HG03066 (cell line): ENCODE data around the gene ZNF503.

Experiments
- ATAC-seq: cut with Tn5 transposase; IDR thresholded peaks from one replicate; pipeline ENCODE4 v1.9.1; 2021; ENCODE audit warnings: low read depth; ENCODE audit not compliant: unreplicated experiment

ZNF503 gene

DNA sequence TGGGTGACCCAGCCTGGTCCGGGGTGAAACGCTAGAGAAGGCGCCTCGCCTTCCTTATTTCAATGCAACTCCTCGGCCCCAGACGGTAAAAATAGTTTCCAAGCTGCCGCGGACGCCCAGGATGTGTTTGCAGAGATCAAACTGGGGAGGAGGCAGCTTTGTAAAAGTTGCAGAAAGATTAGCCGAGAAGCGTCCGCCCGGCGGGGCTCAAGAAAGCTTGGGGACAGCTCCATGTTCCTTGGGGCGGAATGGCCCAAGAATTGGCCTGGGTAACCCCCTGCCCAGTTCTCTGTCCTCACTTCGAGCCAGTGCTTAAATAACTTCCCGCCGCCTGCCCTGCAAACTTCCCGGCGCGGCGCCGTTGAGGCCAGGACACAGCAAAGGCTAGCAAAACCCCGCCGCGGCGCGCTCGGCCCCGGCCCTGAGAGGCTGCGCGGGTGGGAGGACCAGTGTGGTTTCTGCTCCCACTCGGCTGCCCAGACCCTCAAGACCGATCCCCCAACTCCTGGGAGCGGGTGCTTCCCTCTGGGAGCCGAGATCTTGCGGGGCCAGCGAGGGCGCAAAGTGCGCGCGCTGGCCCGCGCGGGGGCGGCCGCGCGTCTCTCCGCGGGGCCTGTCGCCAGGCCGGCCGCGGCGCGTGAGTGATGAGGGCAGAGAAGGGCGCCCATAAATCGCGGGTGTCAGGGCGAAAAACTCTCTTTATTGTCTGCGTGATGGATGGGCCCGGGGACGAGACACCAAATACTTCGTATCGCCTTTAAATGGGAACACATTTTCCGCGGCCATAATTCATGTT is 6.3 kb upstream of the ZNF503 start:
- ATAC-seq: no peak

DNA sequence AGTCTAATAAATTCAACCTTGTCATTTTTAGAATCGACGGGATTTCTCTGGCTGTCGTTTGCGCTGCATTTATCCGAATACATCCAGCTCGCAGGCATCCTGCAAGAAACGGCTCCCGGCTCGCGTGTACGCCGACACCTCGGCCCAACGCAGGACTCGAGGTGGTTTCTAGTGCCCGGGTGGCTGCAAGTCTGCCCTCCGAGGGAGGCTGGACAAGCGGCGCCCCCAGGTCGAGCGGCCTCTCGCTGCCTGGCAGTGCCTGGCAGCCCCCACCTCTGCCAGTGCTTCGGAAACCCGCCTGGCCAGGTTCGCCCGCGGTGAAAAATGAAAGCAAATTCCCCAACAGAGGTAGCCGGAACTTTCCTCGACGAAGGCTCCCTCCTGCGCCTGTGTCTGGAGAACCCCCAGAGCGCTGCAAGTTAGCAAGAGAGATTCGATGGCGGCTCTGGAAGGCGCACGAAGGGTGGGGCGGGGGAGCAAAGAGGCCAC is 5.7 kb upstream of the ZNF503 start:
- no peak for ATAC-seq

DNA sequence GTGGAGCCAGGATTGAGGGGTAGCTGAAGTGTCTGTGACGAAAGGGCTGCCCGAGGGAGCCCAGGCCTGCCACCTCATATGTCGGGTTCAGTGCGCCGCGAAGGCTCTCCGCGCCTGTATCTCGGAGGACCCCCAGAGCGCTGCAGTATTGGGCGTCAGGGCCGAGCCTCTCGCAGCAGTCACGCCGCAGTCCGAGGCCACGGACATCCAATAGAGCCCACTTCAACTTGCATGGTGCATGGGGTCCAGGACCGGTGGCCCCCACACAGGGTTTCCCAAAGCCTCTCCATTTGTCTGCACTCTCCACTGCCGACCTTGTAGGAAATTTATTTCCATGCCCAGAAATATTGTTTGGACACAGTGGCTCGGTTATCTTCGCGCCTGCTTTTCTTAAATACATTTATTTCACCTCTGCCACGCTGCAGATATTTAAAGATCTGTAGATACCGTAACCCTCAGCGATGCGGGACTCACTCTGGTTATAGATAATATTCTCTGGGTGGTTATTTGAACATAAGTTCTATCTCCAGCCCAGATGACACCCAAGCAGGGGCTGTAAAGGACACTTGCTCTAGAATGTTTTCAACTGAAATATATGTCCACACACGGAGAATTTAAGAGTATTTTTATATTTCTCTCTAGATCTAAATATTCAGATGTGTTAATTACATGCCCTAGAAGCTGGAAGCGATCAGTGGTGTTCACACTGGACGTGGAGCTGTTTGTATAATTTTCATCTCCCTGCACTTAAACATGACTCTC is 5.1 kb upstream of the ZNF503 start:
- ATAC-seq: no peak

DNA sequence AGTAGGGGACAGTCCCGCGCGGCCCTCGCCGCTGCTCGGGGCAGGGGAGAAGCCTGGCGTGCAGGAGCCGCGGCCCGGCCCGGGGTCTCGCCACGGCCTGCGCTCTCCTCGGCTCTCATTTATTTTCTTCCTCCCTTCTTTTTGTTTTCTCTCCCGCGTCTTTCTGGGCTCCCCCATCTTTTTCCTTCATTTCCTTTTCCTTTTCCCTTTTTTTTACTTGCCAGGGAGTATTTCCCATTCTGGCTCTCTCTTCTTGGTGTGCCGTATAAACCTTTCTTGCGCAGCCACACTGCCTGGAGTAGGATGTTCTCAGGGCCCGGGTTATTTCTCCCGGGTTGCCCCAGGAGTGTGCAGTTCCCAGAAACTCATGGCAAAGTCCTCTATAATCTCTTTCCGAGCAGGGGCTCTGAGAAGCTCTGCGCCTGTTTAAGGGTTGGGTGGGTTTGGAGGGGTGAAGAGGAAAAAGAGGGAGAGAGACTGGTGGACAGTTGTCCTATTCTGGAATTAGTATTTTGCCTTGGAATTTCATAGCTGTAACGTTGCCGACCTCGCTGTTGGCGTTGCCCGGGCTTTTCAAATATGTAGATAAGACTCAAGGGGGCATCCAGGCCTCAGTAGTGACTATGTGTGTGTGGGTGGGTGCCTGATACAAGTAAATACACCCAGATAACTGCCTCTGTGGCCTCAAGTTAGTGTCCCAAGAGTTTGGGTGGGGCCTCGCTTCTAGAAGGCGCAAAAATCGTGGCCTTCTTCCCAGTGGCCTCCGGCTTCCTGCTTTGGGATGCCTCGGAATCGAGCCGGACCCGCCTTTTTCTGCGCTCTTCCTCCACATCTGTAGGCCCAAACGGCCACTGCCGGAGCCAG is 4.3 kb upstream of the ZNF503 start:
- ATAC-seq: no peak

DNA sequence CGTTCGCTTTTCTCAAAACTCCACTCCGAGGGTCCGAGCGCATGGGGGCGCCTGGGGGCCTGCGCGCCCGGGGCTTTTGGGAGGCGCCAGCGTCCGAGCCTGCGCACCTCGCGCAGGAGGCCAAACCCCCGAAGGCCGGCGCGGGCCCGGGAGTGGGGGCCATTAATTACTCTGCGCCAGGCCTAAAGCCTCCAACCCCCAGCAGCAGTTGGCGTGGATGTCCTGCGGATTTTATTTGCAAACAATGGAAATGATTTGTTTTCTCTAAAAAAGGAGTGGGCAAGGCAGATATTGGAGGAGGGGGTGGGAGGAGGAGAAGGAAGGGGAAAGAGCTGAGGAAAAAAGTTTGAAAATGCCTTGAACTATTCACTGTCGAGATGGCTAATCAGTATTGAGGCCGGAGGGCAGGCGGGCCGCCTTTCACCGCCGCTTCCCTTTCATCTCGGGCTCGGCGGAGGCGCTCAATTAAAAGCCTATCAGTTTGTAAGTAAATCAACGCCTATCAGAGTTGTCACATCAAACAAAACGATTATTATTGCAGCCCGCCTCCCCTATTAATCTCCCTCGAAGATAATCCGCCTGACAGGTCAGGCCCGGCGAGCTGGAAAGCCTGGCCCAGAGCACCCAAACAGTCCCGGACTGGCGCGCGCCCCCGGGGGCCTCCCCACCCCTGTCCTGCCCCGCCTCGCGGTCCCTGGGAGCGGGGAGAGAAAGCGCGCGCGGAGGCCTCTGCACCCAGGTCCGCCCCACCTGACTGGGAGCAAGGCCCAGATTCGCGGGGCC is 3.4 kb upstream of the ZNF503 start:
- ATAC-seq: no peak

DNA sequence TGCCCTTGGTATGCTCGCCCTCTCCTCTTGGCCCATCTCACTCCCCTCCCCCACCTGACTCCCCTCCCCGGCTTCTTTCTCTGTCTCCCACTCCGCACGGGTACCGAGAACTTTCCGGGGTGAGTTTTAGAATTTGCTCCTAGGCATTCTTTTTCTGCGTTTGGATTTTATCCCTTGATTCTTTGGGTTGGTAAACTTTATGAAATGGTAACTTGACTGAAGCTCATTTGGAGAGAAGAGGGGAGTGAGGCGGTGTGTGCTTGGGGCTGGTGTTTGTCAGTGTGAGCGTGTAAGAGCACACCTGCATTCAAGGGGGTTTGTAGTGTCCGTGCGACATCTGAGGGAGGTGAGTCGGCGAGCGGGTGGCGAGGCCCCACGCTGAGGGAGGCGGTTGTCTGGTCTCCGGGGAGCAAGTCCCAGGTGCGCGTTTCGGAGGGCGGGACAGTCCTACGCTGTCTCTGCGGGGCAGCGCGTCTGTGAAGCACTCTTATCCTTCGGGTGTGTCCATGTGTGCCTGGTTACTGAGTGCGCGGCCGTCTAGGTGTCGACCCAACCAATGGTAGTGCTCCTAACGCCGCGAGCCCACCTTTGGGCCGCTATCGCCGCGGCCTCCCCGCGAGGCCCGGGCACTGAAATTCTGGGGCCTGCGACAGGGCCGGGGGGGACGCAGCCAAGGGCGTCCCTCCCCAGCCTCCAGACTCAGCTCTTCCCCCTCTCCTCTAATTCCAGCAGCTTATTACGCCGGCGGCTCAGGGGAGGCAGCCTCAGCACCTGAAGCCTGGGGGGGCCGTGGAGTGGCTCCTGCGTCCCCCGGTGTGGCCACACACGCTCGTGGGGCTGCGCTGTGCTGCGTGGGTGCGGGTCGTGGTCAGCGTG is 2.6 kb upstream of the ZNF503 start:
- ATAC-seq: no peak

DNA sequence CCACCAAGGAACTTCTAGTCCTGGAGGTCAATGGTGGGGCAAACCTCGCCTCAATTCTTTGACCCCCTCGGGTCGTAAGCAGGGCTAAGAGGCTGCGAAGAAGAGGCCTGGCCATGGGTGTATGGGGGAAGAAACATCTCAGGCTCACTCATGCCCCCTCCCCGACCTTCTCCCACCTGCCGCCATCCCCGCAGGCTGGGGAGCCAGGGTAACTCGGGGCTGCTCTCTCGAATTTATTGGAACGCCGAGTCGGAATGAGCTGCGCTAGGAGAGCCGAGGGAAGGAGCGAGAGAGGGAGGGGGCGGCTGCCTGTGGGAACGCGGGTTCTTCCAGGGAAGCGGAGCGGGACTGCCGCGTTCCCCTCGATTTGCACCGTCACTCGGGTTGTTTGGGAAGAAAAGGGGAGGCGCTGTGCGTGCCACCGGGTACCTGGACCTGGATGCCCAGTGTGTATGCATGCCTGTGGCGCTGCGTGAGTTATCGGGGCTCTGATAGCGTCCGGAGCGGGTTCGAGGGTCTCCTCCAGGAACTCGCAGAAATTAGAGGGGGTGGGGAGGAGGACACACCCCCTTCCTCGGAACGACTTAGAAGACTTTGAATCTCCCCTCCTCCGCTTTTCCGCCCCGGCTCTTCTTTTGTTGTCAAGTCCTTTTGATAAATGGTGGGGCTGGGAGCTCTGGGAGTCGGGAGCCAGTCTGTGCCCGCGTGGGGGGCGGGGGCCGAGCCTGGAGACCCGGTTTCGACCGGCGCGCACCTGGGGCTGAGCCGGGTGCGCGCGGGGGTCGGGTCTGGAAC is 1.8 kb upstream of the ZNF503 start:
- ATAC-seq: no peak

DNA sequence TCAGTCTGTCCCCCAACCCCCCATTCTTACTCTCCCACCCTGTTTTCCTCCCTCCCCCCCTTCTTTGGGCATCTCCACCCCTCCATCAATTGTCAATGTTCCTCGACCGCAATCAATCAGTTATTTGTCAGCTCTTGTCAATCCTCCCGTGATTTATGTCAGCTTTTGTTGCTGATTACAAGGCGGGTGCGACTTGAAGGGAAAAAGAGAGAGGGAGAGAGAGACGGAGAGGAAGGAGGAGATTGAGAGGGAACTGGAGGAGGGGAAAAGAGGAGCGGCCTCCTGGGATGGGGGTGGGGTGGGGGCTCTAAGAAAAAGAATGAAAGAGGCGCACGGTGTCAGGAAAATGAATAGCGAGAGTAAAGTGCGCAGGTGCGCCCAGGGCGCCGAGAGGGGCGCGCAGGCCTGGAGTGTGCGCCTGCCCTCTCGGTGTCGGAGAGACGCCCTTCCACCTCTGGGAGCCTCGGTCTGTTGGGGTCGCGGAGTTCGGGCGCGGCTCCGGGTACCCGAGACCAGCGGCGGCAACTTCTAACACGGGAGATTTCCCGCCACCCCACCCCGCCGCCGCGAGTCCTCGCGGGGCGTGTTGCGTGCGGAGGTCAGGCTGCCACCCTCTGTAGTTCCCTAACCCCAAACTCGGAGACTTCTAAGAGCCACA is 1.1 kb upstream of the ZNF503 start:
- ATAC-seq: no peak

DNA sequence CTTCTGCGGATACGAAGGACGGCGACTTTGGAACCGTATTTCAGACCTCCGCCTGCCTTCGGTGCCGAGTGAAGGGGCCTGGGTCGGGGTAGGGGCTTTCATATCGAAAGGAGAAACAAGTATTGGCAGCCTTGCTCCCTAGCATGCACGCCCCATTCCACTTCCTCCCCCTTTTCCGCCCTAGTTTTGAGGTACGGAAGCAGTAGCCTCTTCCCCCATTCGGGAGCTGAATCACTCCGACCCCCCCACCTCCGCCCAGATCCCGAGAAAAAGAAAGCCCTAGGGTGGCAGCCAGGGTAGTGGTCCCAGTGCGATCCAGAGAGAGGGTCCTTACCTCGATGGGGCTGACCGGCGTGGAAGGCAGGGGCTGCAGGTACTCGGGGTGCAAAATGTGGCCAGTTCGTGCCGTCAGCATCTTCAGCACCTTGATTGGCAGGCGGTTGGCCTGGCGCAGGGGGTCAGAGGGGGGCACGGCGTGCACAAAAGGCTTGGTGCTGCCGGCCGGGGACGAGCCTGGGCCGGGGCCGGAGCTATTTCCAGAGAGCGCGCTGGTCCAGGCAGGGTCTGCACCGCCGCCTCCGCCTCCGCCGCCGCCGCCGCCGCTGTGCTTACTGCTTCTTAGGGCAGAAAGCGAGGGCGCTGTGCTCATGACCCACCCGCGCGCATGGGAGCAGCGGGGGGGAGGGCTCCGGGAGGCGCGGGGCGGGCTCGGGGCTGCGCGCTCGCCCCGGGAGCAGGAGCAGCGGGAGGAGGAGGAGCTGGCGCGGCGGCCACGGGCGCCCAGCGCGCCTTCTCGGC is 594 bp downstream of the ZNF503 start:
- ATAC-seq: peak; percentile 18

DNA sequence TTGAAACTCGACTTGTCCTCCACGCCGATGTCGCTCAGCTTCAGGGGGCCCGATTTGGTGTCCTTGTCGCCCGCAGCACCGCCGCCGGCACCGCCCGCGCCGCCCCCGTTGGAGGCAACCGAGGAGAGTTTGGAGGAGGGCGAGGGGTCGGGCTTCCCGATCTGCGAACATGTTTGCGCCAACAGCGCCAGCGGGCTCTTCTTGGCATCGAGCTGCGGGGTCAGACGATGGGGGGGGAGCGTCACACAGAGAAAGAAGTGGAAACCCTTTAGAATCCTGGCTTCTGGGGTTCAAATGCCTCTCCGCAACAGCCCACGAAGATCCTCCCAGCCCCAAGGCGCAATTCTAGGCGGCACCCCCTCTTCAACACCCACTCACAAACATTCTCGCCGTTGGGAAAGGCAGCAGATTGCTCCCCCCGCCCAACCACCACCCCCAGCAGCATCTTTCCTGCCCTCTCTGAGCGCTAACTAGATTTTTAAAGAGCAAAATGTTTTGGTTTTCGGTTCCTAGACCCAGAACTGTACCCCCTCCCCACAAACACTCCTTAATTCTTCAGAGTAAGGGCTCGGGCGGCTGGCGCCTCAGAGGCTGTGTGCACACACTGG is 1.3 kb downstream of the ZNF503 start:
- no peak for ATAC-seq

DNA sequence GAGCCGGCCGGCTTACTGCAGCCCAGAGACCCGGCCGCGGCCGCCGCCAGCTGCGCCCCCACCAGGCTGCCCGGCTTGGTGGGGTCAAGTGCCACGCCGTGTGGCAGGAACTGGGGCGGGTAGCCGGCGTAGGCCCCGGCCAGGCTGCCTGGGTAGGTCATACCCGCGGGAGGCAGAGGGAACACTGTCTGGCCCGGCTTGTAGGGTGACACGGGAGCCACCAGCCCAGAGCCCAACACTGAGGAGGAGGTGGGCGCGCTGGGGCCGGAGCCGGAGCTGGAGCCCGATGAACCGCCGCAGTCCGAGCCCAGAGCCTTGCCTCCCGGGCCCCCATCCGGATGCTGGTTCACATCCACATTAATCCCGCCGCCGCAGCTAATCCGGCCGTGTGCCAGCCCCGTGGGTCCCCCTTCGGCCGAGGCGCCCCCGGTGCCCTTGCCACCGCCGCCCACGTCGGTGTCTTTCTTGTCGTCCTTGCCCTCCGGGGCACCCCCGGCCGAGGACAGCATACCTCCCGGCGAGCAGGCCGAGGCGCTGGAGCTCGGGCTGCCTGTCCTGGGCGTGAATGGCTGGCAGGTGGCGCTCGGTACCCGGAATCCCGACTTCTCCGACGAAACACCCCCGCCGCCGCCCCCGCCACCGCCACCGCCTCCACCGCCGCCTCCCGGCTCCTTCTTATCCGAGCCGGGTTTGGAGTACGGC is 2.0 kb downstream of the ZNF503 start:
- ATAC-seq: no peak

DNA sequence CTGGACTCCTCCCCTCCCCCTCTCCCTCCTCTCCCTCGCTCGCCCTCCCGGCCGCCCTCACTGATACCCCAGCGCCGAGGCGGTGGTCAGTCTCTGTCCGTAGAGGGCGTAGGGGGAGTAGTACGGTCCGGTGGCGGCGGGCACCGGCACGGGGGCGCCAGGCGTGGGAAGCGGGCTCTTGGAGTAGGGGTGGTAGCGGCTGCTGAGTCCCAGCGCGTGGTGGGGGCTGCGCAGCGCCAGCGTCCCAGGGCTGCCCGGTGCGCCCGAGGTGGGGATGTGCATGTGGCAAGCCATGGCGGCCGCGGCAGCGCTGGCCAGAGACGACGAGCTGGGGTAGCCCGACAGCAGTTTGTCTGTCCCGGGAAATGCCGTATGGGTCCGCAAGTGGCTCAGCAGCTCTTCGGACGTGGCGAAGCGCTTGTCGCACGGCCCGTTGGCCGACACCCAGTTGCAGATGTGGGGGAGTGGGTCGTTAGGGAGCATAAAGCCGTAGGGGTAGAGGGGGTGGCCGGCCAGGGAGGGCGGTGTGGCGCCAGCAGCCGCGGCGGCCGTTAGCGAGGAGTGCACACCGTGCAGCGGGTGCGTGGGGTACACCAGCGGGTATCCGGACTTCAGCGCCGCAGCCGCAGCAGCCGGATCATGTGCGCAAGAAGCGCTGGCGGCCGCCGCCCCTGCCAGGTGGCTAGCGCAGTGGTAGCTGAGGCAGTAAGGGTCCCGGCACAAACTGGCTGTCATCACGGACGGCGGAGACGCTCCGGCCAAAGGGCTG is 2.7 kb downstream of the ZNF503 start:
- no peak for ATAC-seq

DNA sequence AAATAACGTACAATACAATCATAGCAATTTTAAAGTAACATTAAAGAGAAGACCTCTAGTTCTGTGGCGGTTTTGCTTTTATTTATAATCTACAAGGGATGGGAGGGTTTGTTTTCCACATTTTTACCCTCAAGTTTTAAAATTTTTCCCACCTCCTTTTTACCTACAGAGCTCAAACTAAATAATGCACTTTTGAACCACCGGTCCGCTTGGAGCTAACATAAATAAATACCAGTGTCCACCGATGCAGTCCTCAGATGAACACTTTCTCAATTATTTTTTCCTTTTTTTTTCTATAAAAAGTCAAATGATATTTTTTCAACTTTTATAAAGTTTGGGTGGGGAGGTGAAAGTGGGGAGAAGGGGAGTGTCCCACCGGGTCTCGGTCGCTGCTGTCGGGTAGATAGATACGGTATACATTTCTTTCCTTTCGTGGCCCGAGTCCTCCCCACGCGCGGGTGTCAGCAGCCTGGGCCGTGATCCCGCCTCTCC is 3.3 kb downstream of the ZNF503 start:
- no peak for ATAC-seq

DNA sequence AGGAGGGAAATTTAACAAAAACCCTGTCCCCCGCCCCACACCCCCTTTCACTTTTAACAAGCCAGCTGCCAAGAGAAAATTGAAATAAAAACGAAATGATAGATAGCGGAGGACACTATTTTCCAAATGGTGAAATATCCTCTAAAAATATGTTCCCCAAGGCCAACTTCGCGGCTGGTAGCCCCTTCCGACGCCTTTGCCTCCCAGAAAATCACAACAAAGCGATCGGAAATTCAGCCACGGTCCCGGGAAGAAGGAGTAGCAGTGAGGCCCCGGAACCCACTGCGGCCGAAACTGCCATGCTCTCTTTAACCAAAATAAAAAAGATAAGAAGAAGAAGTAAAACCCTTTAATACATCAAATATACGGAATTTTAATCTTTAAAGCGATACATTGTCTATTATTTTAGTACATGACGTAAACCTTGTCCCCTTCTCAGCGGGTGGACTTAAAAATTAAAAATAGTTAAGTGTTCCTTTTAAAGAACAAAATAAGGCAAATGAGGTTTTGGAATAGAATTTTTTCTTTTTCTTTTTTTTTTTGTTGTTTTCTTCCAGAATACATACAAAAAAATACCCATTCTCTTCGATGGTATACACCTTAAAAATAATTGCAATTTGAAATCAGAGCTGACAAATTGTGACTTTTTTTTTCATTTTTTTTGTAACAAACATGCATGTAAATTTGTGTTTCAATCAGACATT is 3.9 kb downstream of the ZNF503 start:
- no peak for ATAC-seq
